NOMO-1 (cell line): Measurements from ENCODE around the gene CNPY1.
"Not testable (repeated sequence)": the region's sequence is repeated elsewhere in the genome, so short reads cannot be mapped to it uniquely, and the experiment has no call there.

Source experiments
- DNase-seq, 2 experiments: peaks; one replicate each; lab custom pipeline; 2025; ENCODE audit not compliant: unreplicated experiment in 2 of 2; lab: John Stamatoyannopoulos, UW

CNPY1 gene

GRCh38 chr7:155546449-155546848 lies at the start of gene CNPY1:
TSS of gene CNPY1 (minus strand) at chr7:155546559. CDS start at chr7:155545929, 630 bp downstream.
- DNase-seq = not testable (repeated sequence)

GRCh38 chr7:155594961-155595366 lies 48.6 kb upstream of the CNPY1 start:
- DNase-seq = peak; percentile 30 to 33

- DNase-seq = no peak
These were observed 47.9 kb upstream of the CNPY1 start for GRCh38 chr7:155594163-155594732.

GRCh38 chr7:155593461-155594162 lies 47.3 kb upstream of the CNPY1 start:
- DNase-seq = peak; percentile 56 to 73

- DNase-seq = peak; percentile 51 to 67
These were observed 44.9 kb upstream of the CNPY1 start for GRCh38 chr7:155591055-155591775.

GRCh38 chr7:155590215-155591018 lies 44.1 kb upstream of the CNPY1 start:
- peak; percentile 87 to 92 for DNase-seq

GRCh38 chr7:155589001-155589980 lies 42.9 kb upstream of the CNPY1 start:
- DNase-seq = no peak

- DNase-seq = no peak
These were observed 42.2 kb upstream of the CNPY1 start for GRCh38 chr7:155588468-155588998.

GRCh38 chr7:155587486-155587885 lies 41.1 kb upstream of the CNPY1 start:
- no peak for DNase-seq

GRCh38 chr7:155586843-155587440 lies 40.6 kb upstream of the CNPY1 start:
- DNase-seq = no peak

- no peak for DNase-seq
These were observed 39.6 kb upstream of the CNPY1 start for GRCh38 chr7:155585951-155586350.

- no peak for DNase-seq
These were observed 39.2 kb upstream of the CNPY1 start for GRCh38 chr7:155585532-155585895.

- peak in 1 of 2 experiments; percentile 27 for DNase-seq
These were observed 38.6 kb upstream of the CNPY1 start for GRCh38 chr7:155584763-155585531.

- no peak for DNase-seq
These were observed 37.9 kb upstream of the CNPY1 start for GRCh38 chr7:155584261-155584660.

- no peak for DNase-seq
These were observed 37.3 kb upstream of the CNPY1 start for GRCh38 chr7:155583636-155584035.

- DNase-seq = no peak
These were observed 35.6 kb upstream of the CNPY1 start for GRCh38 chr7:155581954-155582353.

- no peak for DNase-seq
These were observed 34.9 kb upstream of the CNPY1 start for GRCh38 chr7:155581107-155581830.

GRCh38 chr7:155580367-155580766 lies 34.0 kb upstream of the CNPY1 start:
- no peak for DNase-seq
